ENCODE results near the gene NLK.

- TF ChIP-seq CTCF (conservative IDR thresholded peaks at IDR 0.05; ENCODE audit: low read length) (no peak), EZH2phosphoT487 (IDR thresholded peaks at IDR 0.05; ENCODE audit: borderline replicate concordance) (no peak)
Measured at GRCh38 chr17:28029044-28029443, 13.4 kb upstream of the NLK start.

All from Loucy (cell line).